Inferior parietal cortex (tissue), 1 donor: ENCODE measurements around the gene GRIK4.
A peak's percentile ranks its signal among the peaks of the same experiment; 100 is the strongest.

ENCODE experiments used
- DNase-seq: peaks from one replicate; pipeline ENCODE4 v3.0.0-alpha.2; 2016; ENCODE audit errors: extremely low spot score

Gene GRIK4

GRCh38 chr11:120940160-120940848, 428.8 kb downstream of the GRIK4 start:
- no peak for DNase-seq

GRCh38 chr11:120941000-120941399, 429.5 kb downstream of the GRIK4 start:
- DNase-seq = no peak

- DNase-seq = no peak
Observed at GRCh38 chr11:120942701-120943100, 431.2 kb downstream of the GRIK4 start.

GRCh38 chr11:120945042-120945441, 433.5 kb downstream of the GRIK4 start:
- no peak for DNase-seq

- peak; percentile 22 for DNase-seq
Observed at GRCh38 chr11:120950880-120951279, 439.3 kb downstream of the GRIK4 start.

GRCh38 chr11:120952461-120953434, 441.2 kb downstream of the GRIK4 start:
- DNase-seq = peak; percentile 82

- DNase-seq = no peak
Observed at GRCh38 chr11:120954381-120954780, 442.8 kb downstream of the GRIK4 start.

GRCh38 chr11:120956710-120957495, 445.4 kb downstream of the GRIK4 start:
- no peak for DNase-seq

- no peak for DNase-seq
Observed at GRCh38 chr11:120958185-120958584, 446.6 kb downstream of the GRIK4 start.

- no peak for DNase-seq
Observed at GRCh38 chr11:120959189-120959588, 447.6 kb downstream of the GRIK4 start.

GRCh38 chr11:120964857-120965256, 453.3 kb downstream of the GRIK4 start:
- DNase-seq = no peak

- DNase-seq = no peak
Observed at GRCh38 chr11:120966840-120967239, 455.3 kb downstream of the GRIK4 start.

GRCh38 chr11:120969993-120970392, 458.4 kb downstream of the GRIK4 start:
- no peak for DNase-seq

- no peak for DNase-seq
Observed at GRCh38 chr11:120971825-120972224, 460.3 kb downstream of the GRIK4 start.

GRCh38 chr11:120972621-120973020, 461.1 kb downstream of the GRIK4 start:
- DNase-seq = no peak

GRCh38 chr11:120973501-120973900, 462.0 kb downstream of the GRIK4 start:
- DNase-seq = no peak

- no peak for DNase-seq
Observed at GRCh38 chr11:120974466-120974865, 462.9 kb downstream of the GRIK4 start.

- DNase-seq = peak; percentile 23
Observed at GRCh38 chr11:120974965-120975364, 463.4 kb downstream of the GRIK4 start.

- DNase-seq = no peak
Observed at GRCh38 chr11:120977266-120978137, 466.0 kb downstream of the GRIK4 start.

GRCh38 chr11:120978701-120979100, 467.2 kb downstream of the GRIK4 start:
- no peak for DNase-seq
